ENCODE data around the gene ITPRID2.

- TF ChIP-seq NFRKB (IDR thresholded peaks at IDR 0.05) (no peak), SP1 (IDR thresholded peaks at IDR 0.05) (no peak), BHLHE40 (IDR thresholded peaks at IDR 0.05; ENCODE audit: borderline replicate concordance) (no peak), L3MBTL2 (conservative IDR thresholded peaks at IDR 0.05) (no peak), FOXA1 (IDR thresholded peaks at IDR 0.05) (no peak), HDGF (IDR thresholded peaks at IDR 0.05; ENCODE audit: borderline replicate concordance) (no peak), TARDBP (IDR thresholded peaks at IDR 0.05) (no peak), FOXK2 (IDR thresholded peaks at IDR 0.05) (no peak), LEF1 (IDR thresholded peaks at IDR 0.05; ENCODE audit: borderline replicate concordance) (no peak), CTBP1 (IDR thresholded peaks at IDR 0.05; ENCODE audit: borderline replicate concordance) (no peak), ZNF384 (IDR thresholded peaks at IDR 0.05) (no peak), FOXM1 (IDR thresholded peaks at IDR 0.05; ENCODE audit: borderline replicate concordance) (no peak), SUZ12 (IDR thresholded peaks at IDR 0.05) (no peak), ELF4 (IDR thresholded peaks at IDR 0.05) (no peak)
Measured at GRCh38 chr2:181846399-181847197, 44.9 kb upstream of the ITPRID2 start.

Data from HEK293T (cell line).